OCI-LY3 (cell line): ENCODE results near the gene MCRIP2.

Experiments
- EZH2phosphoT487 ChIP-seq: fragments of 200-600 bp; shearing (Covaris generic); IDR thresholded peaks from 2 replicates; pipeline ENCODE4 v1.6.1; 2018; ENCODE audit warnings: antibody characterized with exemption, mixed run types, low read depth
- TF ChIP-seq, protein P1 (sequence below): fragments of 200-600, 300-600 bp; sonication (generic); IDR thresholded peaks from 2 replicates; pipeline ENCODE4 v1.5.1; 2014; ENCODE audit warnings: antibody characterized with exemption, low read length, low read depth

DNA sequence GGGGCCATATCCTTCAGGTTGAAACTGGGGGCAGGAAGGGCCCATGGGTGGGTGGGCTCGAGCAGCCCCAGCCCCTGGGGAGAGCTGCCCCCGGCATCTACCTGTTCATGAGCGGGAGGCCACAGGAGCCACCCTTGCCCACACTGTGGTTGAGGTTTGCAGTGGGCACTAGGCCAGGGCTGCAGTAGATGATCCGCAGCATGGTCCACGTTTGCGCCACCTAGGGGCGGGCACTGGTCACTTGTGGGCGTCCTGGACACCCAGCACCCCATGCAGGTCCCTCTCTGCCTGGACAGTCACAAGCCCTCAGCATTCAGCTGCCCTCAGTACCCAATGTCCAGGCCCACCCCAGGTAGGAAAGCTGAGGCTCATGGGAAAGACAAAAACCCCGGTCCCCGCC is 44.3 kb downstream of the MCRIP2 start:
- TF ChIP-seq, protein P1, sequence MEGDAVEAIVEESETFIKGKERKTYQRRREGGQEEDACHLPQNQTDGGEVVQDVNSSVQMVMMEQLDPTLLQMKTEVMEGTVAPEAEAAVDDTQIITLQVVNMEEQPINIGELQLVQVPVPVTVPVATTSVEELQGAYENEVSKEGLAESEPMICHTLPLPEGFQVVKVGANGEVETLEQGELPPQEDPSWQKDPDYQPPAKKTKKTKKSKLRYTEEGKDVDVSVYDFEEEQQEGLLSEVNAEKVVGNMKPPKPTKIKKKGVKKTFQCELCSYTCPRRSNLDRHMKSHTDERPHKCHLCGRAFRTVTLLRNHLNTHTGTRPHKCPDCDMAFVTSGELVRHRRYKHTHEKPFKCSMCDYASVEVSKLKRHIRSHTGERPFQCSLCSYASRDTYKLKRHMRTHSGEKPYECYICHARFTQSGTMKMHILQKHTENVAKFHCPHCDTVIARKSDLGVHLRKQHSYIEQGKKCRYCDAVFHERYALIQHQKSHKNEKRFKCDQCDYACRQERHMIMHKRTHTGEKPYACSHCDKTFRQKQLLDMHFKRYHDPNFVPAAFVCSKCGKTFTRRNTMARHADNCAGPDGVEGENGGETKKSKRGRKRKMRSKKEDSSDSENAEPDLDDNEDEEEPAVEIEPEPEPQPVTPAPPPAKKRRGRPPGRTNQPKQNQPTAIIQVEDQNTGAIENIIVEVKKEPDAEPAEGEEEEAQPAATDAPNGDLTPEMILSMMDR: peak; percentile 29
- no peak for TF ChIP-seq EZH2phosphoT487
